Measurements from ENCODE around the gene GID8. TPM values are rescaled to one million over a fixed set of nuclear protein-coding genes. Genes with fewer than 3 reads are reported as not detected.

GID8 gene
- total RNA-seq (2014; rRNA removed; shearing (Covaris generic)) = 25.8 and 28.9 TPM in 2 replicates

DNA sequence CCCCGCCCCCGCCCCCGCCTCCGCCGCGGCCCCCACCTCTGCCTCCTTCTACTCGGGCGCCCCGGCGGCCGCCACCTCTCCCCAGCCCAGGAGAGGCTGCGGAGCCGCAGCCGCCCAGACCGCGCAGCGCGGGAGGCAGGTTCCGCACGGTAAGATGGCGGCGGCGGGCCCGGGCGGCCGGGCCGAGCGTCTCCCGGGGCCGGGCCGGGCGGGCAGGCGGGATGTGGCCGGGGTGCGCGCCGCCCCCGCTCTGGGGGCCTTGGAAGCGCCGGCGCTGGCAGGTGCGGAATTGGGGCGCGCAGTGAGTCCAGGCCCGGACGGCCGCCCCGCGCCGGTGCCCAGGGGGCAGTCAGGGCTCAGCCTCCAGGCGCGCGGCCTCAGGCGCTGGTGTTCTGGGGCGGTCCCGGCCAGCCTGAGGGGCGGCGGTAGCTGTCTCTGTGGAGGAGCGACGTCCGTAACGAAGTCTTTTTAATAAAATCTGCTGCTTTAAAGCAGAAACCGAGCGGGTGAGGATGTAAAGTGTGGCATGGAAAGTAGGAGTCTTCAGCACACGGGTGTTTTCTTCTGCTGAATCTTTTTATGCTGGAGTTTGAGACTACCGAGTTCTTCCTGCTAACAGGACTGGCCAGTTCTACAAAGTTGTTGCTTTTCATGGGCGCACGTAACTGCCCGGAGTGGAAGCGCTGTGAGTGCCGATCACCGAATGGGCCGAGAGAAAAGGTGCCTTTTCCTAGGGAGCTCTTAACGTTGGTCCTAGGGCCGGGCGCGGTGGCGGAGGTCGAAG, at the start of gene GID8:
Gene GID8, plus strand, starts transcription at position 43 of the 784 bp plus-strand sequence. CDS start 3,356 bp downstream, outside the sequence.
- DNase-seq (ENCODE audit: low spot score) = no peak

GRCh38 chr20:62888406-62888805, 49.5 kb upstream of the GID8 start:
- DNase-seq (ENCODE audit: low spot score) = no peak

GRCh38 chr20:62888910-62889309, 49.0 kb upstream of the GID8 start:
- DNase-seq (ENCODE audit: low spot score) = no peak

DNA sequence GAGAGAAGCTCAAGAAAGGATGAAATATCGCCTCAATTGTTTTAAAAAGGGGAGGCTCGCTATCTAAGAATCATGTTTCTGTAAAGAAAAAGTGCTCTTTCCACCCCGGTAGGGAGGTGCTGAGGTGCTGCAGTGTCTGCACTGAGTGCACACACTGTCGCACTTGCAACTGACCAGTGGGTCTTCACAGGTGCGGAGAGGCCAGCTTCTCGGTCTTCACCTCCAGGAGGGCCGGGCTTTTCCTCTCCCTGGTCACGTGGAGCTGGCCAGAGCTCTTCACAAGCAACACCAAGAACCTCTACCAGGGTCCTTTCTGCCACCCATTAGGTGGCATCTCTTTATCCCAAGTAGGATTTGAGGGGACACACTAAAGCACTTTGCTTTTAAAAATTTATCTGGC, 48.5 kb upstream of the GID8 start:
- DNase-seq (ENCODE audit: low spot score) = no peak

- no peak for DNase-seq (ENCODE audit: low spot score)
Observed at GRCh38 chr20:62889871-62890270, 48.1 kb upstream of the GID8 start.

DNA sequence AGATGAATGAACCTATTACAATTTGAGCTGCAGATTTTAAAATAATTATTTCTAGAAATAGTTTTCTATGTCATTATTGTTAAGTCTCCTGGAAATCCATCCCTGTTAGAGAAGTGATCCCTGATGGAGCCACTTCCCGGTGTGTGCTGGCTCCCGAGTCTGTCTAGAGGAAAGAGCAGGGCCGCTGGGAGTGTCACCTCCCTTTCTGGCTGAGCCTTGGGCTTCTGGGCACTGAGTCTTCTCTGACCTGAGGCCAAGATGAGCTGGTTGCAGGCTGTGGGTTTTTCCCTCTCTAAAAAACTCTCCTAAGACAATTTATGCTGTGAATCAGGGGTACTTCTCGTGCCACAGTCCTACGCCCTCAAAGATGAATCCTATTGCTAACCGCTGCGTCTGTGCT, 47.5 kb upstream of the GID8 start:
- no peak for DNase-seq (ENCODE audit: low spot score)

GRCh38 chr20:62891111-62891510, 46.8 kb upstream of the GID8 start:
- peak; percentile 35 for DNase-seq (ENCODE audit: low spot score)

- DNase-seq (ENCODE audit: low spot score) = no peak
Observed at GRCh38 chr20:62892348-62893304, 45.3 kb upstream of the GID8 start.

- no peak for DNase-seq (ENCODE audit: low spot score)
Observed at GRCh38 chr20:62893700-62894099, 44.2 kb upstream of the GID8 start.

DNA sequence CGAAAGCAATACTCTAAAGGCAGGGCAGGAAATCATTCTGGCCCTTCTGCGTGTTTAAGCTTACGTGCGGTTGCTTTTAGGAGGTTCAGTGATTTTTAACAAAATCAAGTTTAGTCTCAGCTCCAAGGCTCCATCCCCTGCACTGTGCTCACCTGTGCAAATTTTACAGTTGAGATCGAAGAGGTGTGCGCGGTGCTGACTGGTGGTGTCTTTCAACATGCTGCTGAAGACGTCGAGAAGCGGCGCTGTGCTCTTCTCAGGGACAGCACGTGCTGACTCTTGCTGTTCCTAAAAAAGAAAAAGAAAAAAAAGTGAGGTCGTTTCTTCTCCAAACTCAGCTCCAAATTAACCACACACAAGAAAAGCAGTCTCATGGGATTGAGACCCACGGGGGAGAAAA, 43.7 kb upstream of the GID8 start:
- DNase-seq (ENCODE audit: low spot score) = no peak

GRCh38 chr20:62895539-62895938, 42.4 kb upstream of the GID8 start:
- DNase-seq (ENCODE audit: low spot score) = no peak

GRCh38 chr20:62896526-62896925, 41.4 kb upstream of the GID8 start:
- no peak for DNase-seq (ENCODE audit: low spot score)

DNA sequence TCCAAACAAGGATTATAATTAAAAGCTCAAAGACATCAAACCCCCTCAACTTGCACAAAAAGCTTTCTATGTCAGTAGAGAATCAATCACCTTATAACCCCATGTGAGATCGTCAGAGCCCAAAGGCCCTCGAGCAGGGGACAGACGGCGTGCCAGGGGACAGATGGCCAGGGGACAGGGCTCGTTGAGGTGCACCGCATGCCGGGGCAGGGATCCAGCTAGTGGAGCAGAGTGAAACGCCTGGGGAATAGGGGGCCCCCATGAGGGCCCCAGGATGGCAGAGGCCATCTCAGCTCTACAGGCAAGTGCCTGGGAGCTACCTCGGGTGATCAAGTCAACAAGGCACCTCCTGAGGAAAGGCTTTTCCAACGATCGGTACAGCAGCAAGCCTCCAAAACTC, 40.3 kb upstream of the GID8 start:
- no peak for DNase-seq (ENCODE audit: low spot score)

GRCh38 chr20:62898093-62898964, 39.6 kb upstream of the GID8 start:
- DNase-seq (ENCODE audit: low spot score) = no peak

DNA sequence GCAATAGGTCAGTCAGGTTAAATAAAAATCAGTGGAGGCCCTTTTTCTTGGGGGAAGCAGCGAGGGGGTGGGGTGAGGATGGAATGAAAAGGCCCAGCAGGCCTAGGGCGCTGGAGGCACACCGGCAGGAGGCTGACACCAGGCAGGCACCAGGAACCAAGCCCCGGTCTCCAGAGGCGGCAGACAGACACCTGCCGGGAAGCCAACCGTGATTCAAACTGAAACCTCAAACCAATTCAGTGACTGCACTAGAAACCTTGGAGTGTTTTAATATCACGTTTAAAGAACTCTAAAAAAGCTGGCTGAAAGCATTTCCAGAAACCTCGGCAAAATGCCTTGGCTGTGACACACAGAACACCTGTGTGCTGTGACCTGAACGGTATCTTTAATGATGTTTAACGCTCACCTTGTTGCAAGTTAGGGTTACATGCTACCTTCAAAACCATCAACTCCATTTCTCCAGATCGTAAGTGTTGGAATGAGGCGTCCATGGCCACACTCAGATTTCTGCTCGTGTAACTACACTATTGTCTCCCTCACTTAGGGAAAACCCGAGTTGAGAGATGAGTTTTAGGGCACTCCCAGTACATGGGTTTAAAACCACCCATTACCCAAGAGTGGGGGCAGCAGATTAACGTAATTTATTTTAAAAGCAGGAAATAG, 38.8 kb upstream of the GID8 start:
- no peak for DNase-seq (ENCODE audit: low spot score)

DNA sequence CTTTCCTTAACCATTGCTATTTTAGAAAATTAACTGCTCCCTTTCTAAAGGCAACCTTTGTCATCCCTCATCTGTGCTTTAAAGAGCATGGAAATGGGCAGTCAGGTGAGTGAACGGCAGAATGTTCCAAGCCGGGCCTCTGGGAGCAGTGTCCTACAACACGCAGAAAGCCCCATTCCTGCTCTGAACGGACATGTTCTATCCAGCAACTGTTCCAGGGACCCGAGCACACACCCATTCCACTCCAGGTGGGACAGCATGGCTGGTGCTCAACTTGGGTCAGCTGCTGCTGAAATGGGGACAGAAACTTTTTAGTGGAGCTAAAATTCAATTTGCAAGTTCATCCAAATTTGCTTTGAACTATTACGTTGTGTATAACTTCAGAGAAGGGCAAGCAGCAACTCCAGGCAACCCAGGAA, 38.3 kb upstream of the GID8 start:
- no peak for DNase-seq (ENCODE audit: low spot score)

GRCh38 chr20:62900052-62900691, 37.8 kb upstream of the GID8 start:
- DNase-seq (ENCODE audit: low spot score) = peak; percentile 69

DNA sequence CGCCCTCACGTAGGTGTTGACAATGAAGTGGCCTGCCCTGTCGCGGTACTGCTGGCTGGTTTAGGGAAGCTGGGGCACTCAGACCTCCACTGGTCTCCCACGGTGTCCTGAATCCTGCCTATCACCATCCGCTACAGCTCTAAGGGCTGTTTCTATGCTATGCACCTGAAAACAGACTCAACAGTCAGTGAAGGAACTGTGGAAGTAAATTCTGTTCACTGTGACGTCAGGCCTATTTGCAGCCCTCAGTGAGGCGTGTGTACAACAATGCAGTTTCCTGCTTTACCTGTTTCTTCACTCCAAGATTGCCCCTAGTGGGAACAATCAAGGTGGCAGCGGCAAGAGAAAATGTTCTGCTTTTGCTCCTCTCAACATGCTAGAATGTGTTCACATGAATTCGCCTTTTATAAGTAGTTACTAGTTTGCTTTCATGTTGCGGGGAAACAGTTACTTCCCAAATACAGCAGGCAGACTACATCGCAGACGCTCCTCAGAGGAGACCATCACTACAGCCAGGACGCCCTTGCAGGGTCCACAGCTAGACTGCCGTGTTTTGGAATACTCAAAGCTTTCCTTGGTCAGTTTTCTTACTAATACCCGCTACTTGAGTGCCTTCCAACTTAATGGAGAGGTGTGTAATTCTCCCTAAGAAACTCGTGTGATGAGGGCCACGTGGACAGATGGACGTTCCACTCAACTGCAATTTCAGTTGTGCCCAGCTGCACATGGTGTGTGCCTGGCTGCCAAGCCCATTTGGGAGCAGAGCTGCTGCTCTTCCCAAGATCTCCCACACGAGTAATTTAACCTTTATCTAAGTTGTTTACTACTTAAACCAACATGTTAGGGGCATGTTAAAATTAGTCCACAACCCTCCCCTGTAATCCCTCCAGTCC, 37.0 kb upstream of the GID8 start:
- no peak for DNase-seq (ENCODE audit: low spot score)

DNA sequence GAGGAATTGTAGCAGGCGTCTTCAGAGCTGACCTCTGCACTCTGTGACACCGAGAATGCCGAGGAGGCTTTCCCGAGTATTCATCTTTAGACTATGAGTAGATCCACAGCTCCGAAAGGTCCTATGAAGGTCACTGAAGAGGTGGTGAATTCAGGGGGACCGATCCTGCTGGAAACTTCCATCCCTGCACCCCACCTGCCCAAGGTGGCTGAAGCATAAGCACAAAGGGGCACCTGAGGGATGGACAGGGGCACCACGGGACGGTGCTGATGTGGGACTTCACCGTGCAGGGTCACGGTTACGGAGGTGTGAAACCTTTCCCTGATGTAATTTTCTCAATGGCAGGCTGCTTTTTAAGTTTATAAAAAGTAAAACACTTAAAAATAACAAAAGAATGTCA, 36.1 kb upstream of the GID8 start:
- DNase-seq (ENCODE audit: low spot score) = no peak
